Measurements from ENCODE around the gene DNAH6. TPM values are rescaled to one million over a fixed set of nuclear protein-coding genes. Genes with fewer than 3 reads are reported as not detected.

DNAH6 gene
- total and polyA plus RNA-seq, 10 of the 15 experiments (the other 5 are each of a cell fraction or from before 2014, with no cell fraction given), result 0.07 to 1.0 (median 0.29) TPM

GRCh38 chr2:84526562-84526961 lies 10.3 kb downstream of the DNAH6 start:
- no peak overlapping the region for H3K4me3 ChIP-seq
- H3K9ac ChIP-seq (ENCODE audit: control insufficient read depth, insufficient read depth, low read length), result no peak overlapping the region
- BruUV-seq (replicated peaks), result no TSS peak
- TF ChIP-seq, protein P1, sequence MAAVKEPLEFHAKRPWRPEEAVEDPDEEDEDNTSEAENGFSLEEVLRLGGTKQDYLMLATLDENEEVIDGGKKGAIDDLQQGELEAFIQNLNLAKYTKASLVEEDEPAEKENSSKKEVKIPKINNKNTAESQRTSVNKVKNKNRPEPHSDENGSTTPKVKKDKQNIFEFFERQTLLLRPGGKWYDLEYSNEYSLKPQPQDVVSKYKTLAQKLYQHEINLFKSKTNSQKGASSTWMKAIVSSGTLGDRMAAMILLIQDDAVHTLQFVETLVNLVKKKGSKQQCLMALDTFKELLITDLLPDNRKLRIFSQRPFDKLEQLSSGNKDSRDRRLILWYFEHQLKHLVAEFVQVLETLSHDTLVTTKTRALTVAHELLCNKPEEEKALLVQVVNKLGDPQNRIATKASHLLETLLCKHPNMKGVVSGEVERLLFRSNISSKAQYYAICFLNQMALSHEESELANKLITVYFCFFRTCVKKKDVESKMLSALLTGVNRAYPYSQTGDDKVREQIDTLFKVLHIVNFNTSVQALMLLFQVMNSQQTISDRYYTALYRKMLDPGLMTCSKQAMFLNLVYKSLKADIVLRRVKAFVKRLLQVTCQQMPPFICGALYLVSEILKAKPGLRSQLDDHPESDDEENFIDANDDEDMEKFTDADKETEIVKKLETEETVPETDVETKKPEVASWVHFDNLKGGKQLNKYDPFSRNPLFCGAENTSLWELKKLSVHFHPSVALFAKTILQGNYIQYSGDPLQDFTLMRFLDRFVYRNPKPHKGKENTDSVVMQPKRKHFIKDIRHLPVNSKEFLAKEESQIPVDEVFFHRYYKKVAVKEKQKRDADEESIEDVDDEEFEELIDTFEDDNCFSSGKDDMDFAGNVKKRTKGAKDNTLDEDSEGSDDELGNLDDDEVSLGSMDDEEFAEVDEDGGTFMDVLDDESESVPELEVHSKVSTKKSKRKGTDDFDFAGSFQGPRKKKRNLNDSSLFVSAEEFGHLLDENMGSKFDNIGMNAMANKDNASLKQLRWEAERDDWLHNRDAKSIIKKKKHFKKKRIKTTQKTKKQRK (IDR thresholded peaks at IDR 0.05; ENCODE audit: low read depth, low read length), result no peak
- no peak for TF ChIP-seq KAT2A (conservative IDR thresholded peaks at IDR 0.05; ENCODE audit: control insufficient read depth, low read depth, low read length)
- DNase-seq (ENCODE audit: low read depth, low spot score) (no peak), FAIRE-seq (no peak), ATAC-seq (no peak)
- no peaks in the 10 kb centered on the region for H3K36me3 ChIP-seq (ENCODE audit: control insufficient read depth in 2 of 2, insufficient read depth in 2 of 2, low read length in 1 of 2)
- no peaks in the 10 kb centered on the region for H3K4me1 ChIP-seq (ENCODE audit: control insufficient read depth, insufficient read depth, low read length)
- no peaks in the 10 kb centered on the region for H4K20me1 ChIP-seq (ENCODE audit: control insufficient read depth, insufficient read depth)
- RAD21 ChIA-PET (ENCODE audit: unreplicated experiment), result no interaction called here
- in situ Hi-C loops (cut with MboI) (no loop called here), intact Hi-C loops (cut with micrococcal nuclease; ENCODE audit: unreplicated experiment) (no loop called here)
- H3K4me2 ChIP-seq (ENCODE audit: control insufficient read depth, insufficient read depth), result no peak overlapping the region
- no peak overlapping the region for H2AFZ ChIP-seq (ENCODE audit: control insufficient read depth, low read depth, low read length)
- WGBS (ENCODE audit: insufficient coverage, insufficient replicate concordance, low lambda C conversion rate, missing lambda C conversion rate), result 0% methylated on average over 1 of the region's 1 CpG
- H3K79me2 ChIP-seq (ENCODE audit: control insufficient read depth, insufficient read depth, low read length), result no peaks in the 10 kb centered on the region
- POLR2A ChIA-PET, result no interaction called here
- H3K9me3 ChIP-seq (replicated peaks; ENCODE audit: control insufficient read depth, insufficient read depth, low read length), result no peaks in the 10 kb centered on the region
- no peaks in the 10 kb centered on the region for H3K27me3 ChIP-seq (replicated peaks in 1 of 2; ENCODE audit: control insufficient read depth in 2 of 2, insufficient read depth in 2 of 2, low read length in 1 of 2)
- H3K27ac ChIP-seq (ENCODE audit: control insufficient read depth, insufficient read depth), result no peak overlapping the region
- SMC1A ChIA-PET (ENCODE audit: uncharacterized antibody, unreplicated experiment), result interaction anchor here (0.6 to 1.1 kb wide), 3 partner anchors 9 to 335 kb away, joined by 3 to 5 read pairs (median 4); no protein-coding TSS in a partner anchor
- CTCF ChIA-PET, result interaction anchor here (0.6 to 1.2 kb wide), 6 partner anchors 10 to 572 kb away, joined by 3 to 4 read pairs (median 3); no protein-coding TSS in a partner anchor

All from GM12878 (cell line).